A549 (cell line): ENCODE results near the gene R3HDM2. TPM values are rescaled to one million over a fixed set of nuclear protein-coding genes. Genes with fewer than 3 reads are reported as not detected.

Source experiments
- ATAC-seq, 2 experiments: fragments of 200-7000 bp in 1 of 2; fragments of >200 bp in 1 of 2; cut with Nextera tagmentation in 1 of 2; cut with Tn5 transposase in 1 of 2; 3 replicates each; pipeline versions ENCODE4 v1.8.0 to v1.9.1; 2018 to 2020; ENCODE audit warnings: mild to moderate bottlenecking in 1 of 2, moderate library complexity in 1 of 2
- CTCF ChIA-PET: fragments of 300-600 bp; sonication (Branson Sonifier 250); formaldehyde crosslinking; extraction: SDS; loops from one replicate; lab custom pipeline; 2021; ENCODE audit warnings: antibody characterized with exemption, inconsistent platforms; lab: Yijun Ruan, JAX
- POLR2A ChIA-PET: fragments of 350-600 bp; formaldehyde crosslinking; extraction: SDS; loops from one replicate; lab custom pipeline; 2021; ENCODE audit warnings: antibody characterized with exemption, inconsistent platforms; lab: Yijun Ruan, JAX
- DNase-seq, 2 experiments: peaks; one replicate each; pipeline versions ENCODE4 v3.0.0 to v3.0.0-alpha.2; 2011 to 2016; ENCODE audit warnings: low read depth in 1 of 2, low spot score in 1 of 2
- FAIRE-seq: peaks from 2 replicates; lab custom pipeline; 2011; peaks lifted over from hg19 to GRCh38; lab: Jason Lieb, UNC
- H3K27ac ChIP-seq, 2 experiments: fragments of >200 bp; sonication (Bioruptor Twin); formaldehyde crosslinking; 3 replicates each; pipeline ENCODE4 v1.5.1; 2016 to 2017
- H3K4me1 ChIP-seq: fragments of >200 bp; sonication (Bioruptor Twin); formaldehyde crosslinking; 3 replicates; pipeline ENCODE4 v1.6.1; 2016
- H3K4me2 ChIP-seq: fragments of >200 bp; sonication (Bioruptor Twin); formaldehyde crosslinking; 3 replicates; pipeline ENCODE4 v1.6.1; 2016
- H3K4me3 ChIP-seq: fragments of >200 bp; sonication (Bioruptor Twin); formaldehyde crosslinking; 3 replicates; pipeline ENCODE4 v1.5.1; 2016
- H3K9me3 ChIP-seq: fragments of >200 bp; sonication (Bioruptor Twin); formaldehyde crosslinking; 3 replicates; pipeline ENCODE4 v1.6.1; 2016
- CHD2 ChIP-seq: fragments of 150-350 bp; IDR thresholded peaks from 2 replicates; pipeline ENCODE4 v1.6.1; 2014; ENCODE audit warnings: low read length; ENCODE audit not compliant: partially characterized antibody
- CHD4 ChIP-seq: fragments of 200-600 bp; sonication (generic); IDR thresholded peaks from 2 replicates; pipeline ENCODE4 v1.6.1; 2016; ENCODE audit warnings: antibody characterized with exemption, mild to moderate bottlenecking, borderline replicate concordance
- EHF ChIP-seq: fragments of 250-450 bp; sonication (Bioruptor Pico); IDR thresholded peaks from 2 replicates; pipeline ENCODE4 v1.5.0; 2020; ENCODE audit warnings: mild to moderate bottlenecking
- FOSB ChIP-seq: fragments of 250-450 bp; sonication (Bioruptor Pico); IDR thresholded peaks from 2 replicates; pipeline ENCODE4 v1.5.0; 2020; ENCODE audit warnings: mild to moderate bottlenecking, moderate library complexity
- FOSL2 ChIP-seq, 2 experiments: fragments of 450-650 bp in 1 of 2; fragments of >200 bp in 1 of 2; sonication (Bioruptor Twin) in 1 of 2; formaldehyde crosslinking; IDR thresholded peaks; 2 replicates each; pipeline versions ENCODE4 v1.5.0 to v1.6.1; 2016 to 2020; ENCODE audit warnings: mild to moderate bottlenecking in 1 of 2, moderate library complexity in 1 of 2
- HDAC2 ChIP-seq: fragments of 200-600 bp; sonication (generic); IDR thresholded peaks from 2 replicates; pipeline ENCODE4 v1.6.1; 2016
- HES2 ChIP-seq: fragments of >200 bp; sonication (Bioruptor Twin); formaldehyde crosslinking; IDR thresholded peaks from 2 replicates; pipeline ENCODE4 v1.6.1; 2016
- HOXA7 ChIP-seq: fragments of 250-450 bp; sonication (Bioruptor Pico); IDR thresholded peaks from 2 replicates; pipeline ENCODE4 v1.5.0; 2020; ENCODE audit warnings: mild to moderate bottlenecking, moderate library complexity
- JUN ChIP-seq, 2 experiments: fragments of >200 bp; sonication (Bioruptor Twin); formaldehyde crosslinking; IDR thresholded peaks; 2 replicates in 1 of 2; 3 replicates in 1 of 2; pipeline ENCODE4 v1.6.1; 2016 to 2017
- KDM1A ChIP-seq: fragments of 200-600 bp; sonication (generic); IDR thresholded peaks from 2 replicates; pipeline ENCODE4 v1.6.1; 2016; ENCODE audit warnings: low read depth, mild to moderate bottlenecking
- MAFK ChIP-seq: fragments of 450-650 bp; IDR thresholded peaks from 2 replicates; pipeline ENCODE4 v1.6.1; 2014; ENCODE audit not compliant: partially characterized antibody
- MYC ChIP-seq: IDR thresholded peaks from 2 replicates; pipeline ENCODE4 v1.6.1; 2012; ENCODE audit warnings: mild to moderate bottlenecking, inconsistent platforms, low read length, improper control_type of control experiment, borderline replicate concordance
- NPAS2 ChIP-seq: fragments of 250-450 bp; sonication (Bioruptor Pico); IDR thresholded peaks from 2 replicates; pipeline ENCODE4 v1.8.0; 2022; ENCODE audit warnings: mild to moderate bottlenecking, moderate library complexity, borderline replicate concordance
- NR3C1 ChIP-seq: fragments of >200 bp; sonication (Bioruptor Twin); formaldehyde crosslinking; IDR thresholded peaks from 3 replicates; pipeline ENCODE4 v1.6.1; 2017
- POLR2A ChIP-seq: IDR thresholded peaks from 2 replicates; pipeline ENCODE4 v1.6.1; 2012; ENCODE audit warnings: mild to moderate bottlenecking, low read length
- RARB ChIP-seq: fragments of 250-450 bp; sonication (Bioruptor Pico); IDR thresholded peaks from 2 replicates; pipeline ENCODE4 v1.8.0; 2021; ENCODE audit warnings: mild to moderate bottlenecking, moderate library complexity
- TFCP2L1 ChIP-seq: fragments of 250-450 bp; sonication (Bioruptor Pico); IDR thresholded peaks from 2 replicates; pipeline ENCODE4 v1.5.0; 2021; ENCODE audit warnings: mild to moderate bottlenecking
- USF2 ChIP-seq: fragments of 450-650 bp; IDR thresholded peaks from 2 replicates; pipeline ENCODE4 v1.6.1; 2014; ENCODE audit warnings: antibody characterized with exemption
- ZC3H11A ChIP-seq: fragments of 450-650 bp; IDR thresholded peaks from 2 replicates; pipeline ENCODE4 v1.6.1; 2014; ENCODE audit warnings: antibody characterized with exemption, mild to moderate bottlenecking
- ZSCAN20 ChIP-seq: fragments of 250-450 bp; sonication (Bioruptor Pico); IDR thresholded peaks from 2 replicates; pipeline ENCODE4 v1.8.0; 2022; ENCODE audit warnings: mild to moderate bottlenecking, moderate library complexity
- WGBS: methylation state at CpG from one replicate; pipeline ENCODE4 v1.1.6; 2017; ENCODE audit errors: missing lambda C conversion rate; 5-methylcytosine and 5-hydroxymethylcytosine counted together
- polyA plus RNA-seq, 4 experiments: library from polyadenylated mRNA; depleted of rRNA in 3 of 4; stranded (reverse); fragments of >200 nt; fragmentation: RNase III in 1 of 4; extraction: RNeasy Plus Mini Kit Qiagen cat#74134 plus additional on column Dnase treatment in 1 of 4; gene quantifications; 2 replicates in 3 of 4; 3 replicates in 1 of 4; pipeline ENCODE4 v1.2.3, GENCODE V29; 2011 to 2017
- TF ChIP-seq, protein P1 (sequence below): fragments of 250-450 bp; sonication (Bioruptor Pico); IDR thresholded peaks from 2 replicates; pipeline ENCODE4 v1.5.0; 2020; ENCODE audit warnings: low read depth, mild to moderate bottlenecking, moderate library complexity
- TF ChIP-seq, protein P2 (sequence below): fragments of 250-450 bp; sonication (Bioruptor Pico); IDR thresholded peaks from 2 replicates; pipeline ENCODE4 v1.5.0; 2021; ENCODE audit warnings: mild to moderate bottlenecking, moderate library complexity, borderline replicate concordance
- TF ChIP-seq, protein P3 (sequence below): IDR thresholded peaks from 2 replicates; pipeline ENCODE4 v1.6.1; 2012

The R3HDM2 gene
- polyA plus RNA-seq, 2 of the 4 experiments (the other 2 are of a cell fraction), result 14.0 to 30.6 TPM

DNA sequence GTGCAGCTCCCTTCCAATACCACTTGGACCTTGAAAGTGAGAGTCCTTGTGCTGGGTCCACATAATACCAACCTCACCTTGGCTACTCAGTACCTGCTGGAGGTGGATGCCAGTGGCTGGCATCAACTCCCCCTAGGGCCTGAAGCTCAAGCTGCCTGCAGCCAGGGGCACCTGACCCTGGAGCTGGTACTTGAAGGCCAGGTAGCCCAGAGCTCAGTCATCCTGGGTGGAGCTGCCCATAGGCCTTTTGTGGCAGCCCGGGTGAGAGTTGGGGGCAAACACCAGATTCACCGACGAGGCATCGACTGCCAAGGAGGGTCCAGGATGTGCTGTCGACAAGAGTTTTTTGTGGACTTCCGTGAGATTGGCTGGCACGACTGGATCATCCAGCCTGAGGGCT is 18.5 kb upstream of the R3HDM2 start:
- ChIA-PET POLR2A (no interaction called here), CTCF (interaction anchor here (8.4 to 13.4 kb wide), 3 partner anchors 13 to 208 kb away, joined by 91 to 459 read pairs (median 98); partner anchors contain the start of gene GLI1)
- Histone ChIP-seq H3K4me2 (no peak overlapping the region), H3K27ac (no peak overlapping the region), H3K9me3 (no peaks in the 10 kb centered on the region), H3K4me1 (peaks cover 32% of the 10 kb centered on the region), H3K4me3 (no peak overlapping the region)
- TF ChIP-seq RARB (CRISPR knock-in tag) (no peak), EHF (CRISPR knock-in tag) (no peak), HDAC2 (no peak), FOSB (no peak), USF2 (no peak), CHD4 (no peak), FOSL2 (IDR thresholded peaks at IDR 0.05) (no peak), FOSL2 (CRISPR knock-in tag; IDR thresholded peaks at IDR 0.05) (no peak), MAFK (no peak)
- TF ChIP-seq, protein P1, sequence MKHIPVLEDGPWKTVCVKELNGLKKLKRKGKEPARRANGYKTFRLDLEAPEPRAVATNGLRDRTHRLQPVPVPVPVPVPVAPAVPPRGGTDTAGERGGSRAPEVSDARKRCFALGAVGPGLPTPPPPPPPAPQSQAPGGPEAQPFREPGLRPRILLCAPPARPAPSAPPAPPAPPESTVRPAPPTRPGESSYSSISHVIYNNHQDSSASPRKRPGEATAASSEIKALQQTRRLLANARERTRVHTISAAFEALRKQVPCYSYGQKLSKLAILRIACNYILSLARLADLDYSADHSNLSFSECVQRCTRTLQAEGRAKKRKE (CRISPR knock-in tag), result no peak
- DNase-seq (no peak), FAIRE-seq (no peak), ATAC-seq (no peak)
- WGBS, result 97% methylated on average over 7 of the region's 7 CpGs

GRCh38 chr12:57448669-57449068 is 17.8 kb upstream of the R3HDM2 start:
- Histone ChIP-seq H3K9me3 (no peaks in the 10 kb centered on the region), H3K4me1 (peaks cover 25% of the 10 kb centered on the region), H3K4me2 (no peak overlapping the region), H3K27ac (no peak overlapping the region), H3K4me3 (no peak overlapping the region)
- CTCF ChIA-PET, result interaction anchor here (1.2 to 13.4 kb wide), 5 partner anchors 8 to 207 kb away, joined by 3 to 459 read pairs (median 91); partner anchors contain the start of gene GLI1
- WGBS, result 83% methylated on average over 2 of the region's 2 CpGs
- POLR2A ChIA-PET, result no interaction called here
- FAIRE-seq, result no peak
- no peak for ATAC-seq
- no peak for DNase-seq
- TF ChIP-seq TFCP2L1 (CRISPR knock-in tag) (no peak), ZC3H11A (no peak), POLR2A (no peak), EHF (CRISPR knock-in tag) (no peak), JUN (IDR thresholded peaks at IDR 0.05) (no peak), NR3C1 (no peak), NPAS2 (CRISPR knock-in tag) (no peak), HES2 (no peak), CHD2 (no peak), HOXA7 (CRISPR knock-in tag) (no peak), USF2 (no peak), ZSCAN20 (CRISPR knock-in tag) (no peak), MYC (no peak), KDM1A (no peak)
- TF ChIP-seq, protein P2, sequence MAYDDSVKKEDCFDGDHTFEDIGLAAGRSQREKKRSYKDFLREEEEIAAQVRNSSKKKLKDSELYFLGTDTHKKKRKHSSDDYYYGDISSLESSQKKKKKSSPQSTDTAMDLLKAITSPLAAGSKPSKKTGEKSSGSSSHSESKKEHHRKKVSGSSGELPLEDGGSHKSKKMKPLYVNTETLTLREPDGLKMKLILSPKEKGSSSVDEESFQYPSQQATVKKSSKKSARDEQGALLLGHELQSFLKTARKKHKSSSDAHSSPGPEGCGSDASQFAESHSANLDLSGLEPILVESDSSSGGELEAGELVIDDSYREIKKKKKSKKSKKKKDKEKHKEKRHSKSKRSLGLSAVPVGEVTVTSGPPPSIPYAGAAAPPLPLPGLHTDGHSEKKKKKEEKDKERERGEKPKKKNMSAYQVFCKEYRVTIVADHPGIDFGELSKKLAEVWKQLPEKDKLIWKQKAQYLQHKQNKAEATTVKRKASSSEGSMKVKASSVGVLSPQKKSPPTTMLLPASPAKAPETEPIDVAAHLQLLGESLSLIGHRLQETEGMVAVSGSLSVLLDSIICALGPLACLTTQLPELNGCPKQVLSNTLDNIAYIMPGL (CRISPR knock-in tag), result no peak
- TF ChIP-seq, protein P3, sequence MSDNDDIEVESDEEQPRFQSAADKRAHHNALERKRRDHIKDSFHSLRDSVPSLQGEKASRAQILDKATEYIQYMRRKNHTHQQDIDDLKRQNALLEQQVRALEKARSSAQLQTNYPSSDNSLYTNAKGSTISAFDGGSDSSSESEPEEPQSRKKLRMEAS, result no peak
